ENCODE measurements around the gene AHDC1. TPM values are rescaled to one million over a fixed set of nuclear protein-coding genes. Genes with fewer than 3 reads are reported as not detected.

AHDC1 gene
- total and polyA plus RNA-seq, 10 of the 15 experiments (the other 5 are each of a cell fraction or from before 2014, with no cell fraction given) = 0.21 to 13.0 (median 1.4) TPM

DNA sequence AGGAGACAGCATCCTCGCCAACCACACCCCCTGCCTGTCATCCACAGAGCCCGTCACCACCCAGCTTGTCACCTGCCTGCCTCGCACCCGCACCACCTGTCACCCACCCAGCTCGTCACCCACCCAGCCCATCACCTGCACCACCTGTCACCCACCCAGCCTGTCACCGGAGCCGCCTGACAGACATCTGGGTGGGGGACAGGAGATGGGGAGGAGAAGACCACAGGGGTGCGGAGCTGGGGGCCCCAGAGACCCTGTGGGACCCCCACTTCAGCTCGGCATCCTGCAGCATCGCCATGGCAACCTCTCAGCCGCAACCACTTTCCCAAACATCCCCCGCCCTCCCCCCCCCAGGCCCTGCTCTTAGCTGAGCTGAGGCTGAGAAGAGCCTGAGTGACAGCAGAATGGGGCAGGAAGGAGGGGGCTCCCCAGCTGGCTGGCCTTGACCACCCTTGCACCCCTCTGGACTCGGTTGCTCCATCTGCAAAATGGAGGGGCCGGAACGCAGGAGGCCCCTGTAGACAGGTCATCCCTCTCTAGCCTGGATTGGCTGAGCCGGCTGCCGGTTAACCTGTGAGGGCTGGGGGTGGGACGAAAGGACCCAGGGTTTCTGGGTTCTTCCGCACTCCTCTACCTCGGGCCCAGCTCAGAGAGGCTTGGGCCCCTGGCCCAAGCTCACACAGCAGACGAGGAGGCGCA, 11.6 kb downstream of the AHDC1 start:
- intact Hi-C loops (cut with micrococcal nuclease; ENCODE audit: unreplicated experiment) = no loop called here
- BruUV-seq (replicated peaks) = no TSS peak
- CTCF ChIA-PET = interaction anchor here (0.8 to 3.3 kb wide), 3 partner anchors 23 to 36 kb away, joined by 4 to 12 read pairs (median 5); no protein-coding TSS in a partner anchor
- no peak for ATAC-seq
- DNase-seq (ENCODE audit: low read depth, low spot score) = no peak
- RAD21 ChIA-PET (ENCODE audit: unreplicated experiment) = no interaction called here
- H3K9me3 ChIP-seq (replicated peaks; ENCODE audit: control insufficient read depth, insufficient read depth, low read length) = no peaks in the 10 kb centered on the region
- no peak overlapping the region for H2AFZ ChIP-seq (ENCODE audit: control insufficient read depth, low read depth, low read length)
- H3K4me3 ChIP-seq = no peak overlapping the region
- no peaks in the 10 kb centered on the region; a peak in 1 of 4 replicates for H3K36me3 ChIP-seq (ENCODE audit: control insufficient read depth in 2 of 2, insufficient read depth in 2 of 2, low read length in 1 of 2)
- WGBS (ENCODE audit: insufficient coverage, insufficient replicate concordance, low lambda C conversion rate, missing lambda C conversion rate) = 67% methylated on average over 21 of the region's 22 CpGs
- no peaks in the 10 kb centered on the region for H3K79me2 ChIP-seq (ENCODE audit: control insufficient read depth, insufficient read depth, low read length)
- no peak overlapping the region for H3K27ac ChIP-seq (ENCODE audit: control insufficient read depth, insufficient read depth)
- peaks cover 20% of the 10 kb centered on the region for H3K4me1 ChIP-seq (ENCODE audit: control insufficient read depth, insufficient read depth, low read length)
- SMC1A ChIA-PET (ENCODE audit: uncharacterized antibody, unreplicated experiment) = interaction anchor here (1.1 kb wide), 1 partner anchor 8 kb away, joined by 4 read pairs; no protein-coding TSS in a partner anchor
- no peaks in the 10 kb centered on the region for H3K27me3 ChIP-seq (replicated peaks in 1 of 2; ENCODE audit: control insufficient read depth in 2 of 2, insufficient read depth in 2 of 2, low read length in 1 of 2)
- no peaks in the 10 kb centered on the region for H4K20me1 ChIP-seq (ENCODE audit: control insufficient read depth, insufficient read depth)
- POLR2A ChIA-PET = interaction anchor here (0.6 kb wide), 1 partner anchor 79 kb away, joined by 3 read pairs; no protein-coding TSS in a partner anchor
- no peak overlapping the region for H3K9ac ChIP-seq (ENCODE audit: control insufficient read depth, insufficient read depth, low read length)
- H3K4me2 ChIP-seq (ENCODE audit: control insufficient read depth, insufficient read depth) = no peak overlapping the region
- in situ Hi-C loops (cut with MboI) = no loop called here
- FAIRE-seq = no peak
- TF ChIP-seq NR2C2 (IDR thresholded peaks at IDR 0.05; ENCODE audit: borderline replicate concordance, control insufficient read depth, insufficient read length, low read depth) = no peak
- TF ChIP-seq NFXL1 (IDR thresholded peaks at IDR 0.05; ENCODE audit: borderline replicate concordance) = no peak
- TF ChIP-seq, protein P1, sequence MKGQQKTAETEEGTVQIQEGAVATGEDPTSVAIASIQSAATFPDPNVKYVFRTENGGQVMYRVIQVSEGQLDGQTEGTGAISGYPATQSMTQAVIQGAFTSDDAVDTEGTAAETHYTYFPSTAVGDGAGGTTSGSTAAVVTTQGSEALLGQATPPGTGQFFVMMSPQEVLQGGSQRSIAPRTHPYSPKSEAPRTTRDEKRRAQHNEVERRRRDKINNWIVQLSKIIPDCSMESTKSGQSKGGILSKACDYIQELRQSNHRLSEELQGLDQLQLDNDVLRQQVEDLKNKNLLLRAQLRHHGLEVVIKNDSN (IDR thresholded peaks at IDR 0.05; ENCODE audit: borderline replicate concordance, extremely low read length, insufficient read depth, low read depth, low read length) = no peak
- TF ChIP-seq BRCA1 (IDR thresholded peaks at IDR 0.05; ENCODE audit: low read depth, low read length) = no peak
- no peak for TF ChIP-seq RUNX3 (IDR thresholded peaks at IDR 0.05; ENCODE audit: low read length)
- no peak for TF ChIP-seq NFIC (IDR thresholded peaks at IDR 0.05; ENCODE audit: low read depth, low read length)
- TF ChIP-seq KDM1A (IDR thresholded peaks at IDR 0.05; ENCODE audit: borderline replicate concordance) = no peak
